HG03108 (cell line): ENCODE results near the gene STIM1.

Source experiments
- ATAC-seq: cut with Tn5 transposase; IDR thresholded peaks from one replicate; pipeline ENCODE4 v1.9.1; 2021; ENCODE audit warnings: moderate library complexity; ENCODE audit not compliant: unreplicated experiment

STIM1 gene

DNA sequence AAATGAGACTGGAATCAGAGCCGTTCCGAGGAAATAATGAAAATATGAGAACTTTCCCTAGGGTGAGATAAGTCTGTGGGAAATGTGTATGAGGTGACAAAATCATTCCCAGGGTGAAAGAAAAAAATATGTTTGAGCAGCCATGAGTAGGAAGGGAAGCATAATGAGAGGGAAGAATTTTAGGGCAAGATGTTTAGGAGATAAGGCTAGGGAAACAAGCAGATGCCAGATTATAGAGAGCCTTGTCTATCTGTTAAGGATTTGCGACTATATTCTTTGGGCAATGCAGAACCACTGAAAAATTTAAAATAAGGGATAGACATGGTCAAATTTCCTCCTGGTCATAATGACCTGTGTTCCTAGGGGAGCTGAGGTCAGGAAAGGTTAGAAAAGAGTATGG is 54.4 kb downstream of the STIM1 start:
- ATAC-seq, result no peak

DNA sequence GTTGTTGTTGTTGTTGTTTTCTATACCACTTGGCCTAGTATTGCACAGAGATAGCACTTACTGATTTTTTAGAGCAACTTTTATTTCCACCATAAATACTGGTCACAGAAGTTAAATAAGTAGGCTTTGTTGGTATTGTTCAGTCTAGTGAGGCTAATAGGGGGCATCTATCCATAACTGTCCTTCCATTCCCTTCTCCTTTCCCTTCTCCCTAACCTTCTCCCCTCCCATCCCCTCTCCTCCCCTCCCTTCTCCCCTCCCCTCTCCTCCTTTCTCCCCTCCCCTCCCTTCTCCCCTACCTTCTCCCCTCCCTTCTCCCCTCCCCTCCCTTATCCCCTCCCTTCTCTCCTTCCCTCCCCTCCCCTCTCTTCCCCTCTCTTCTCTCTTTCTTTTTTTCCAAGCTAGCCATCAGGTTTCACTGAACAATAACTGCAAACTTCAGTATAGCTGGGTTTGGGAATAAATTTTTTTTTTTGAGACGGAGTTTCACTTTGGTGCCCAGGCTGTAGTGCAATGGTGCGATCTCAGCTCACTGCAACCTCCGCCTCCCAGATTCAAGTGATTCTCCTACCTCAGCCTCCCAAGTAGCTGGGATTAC is 56.5 kb downstream of the STIM1 start:
- ATAC-seq, result no peak

GRCh38 chr11:3913921-3914320 is 58.5 kb downstream of the STIM1 start:
- ATAC-seq, result no peak

- ATAC-seq, result no peak
Observed at GRCh38 chr11:3914805-3915204, 59.3 kb downstream of the STIM1 start.

- no peak for ATAC-seq
Observed at GRCh38 chr11:3916962-3917361, 61.5 kb downstream of the STIM1 start.

GRCh38 chr11:3920148-3920852 is 64.8 kb downstream of the STIM1 start:
- no peak for ATAC-seq

GRCh38 chr11:3922056-3922455 is 66.6 kb downstream of the STIM1 start:
- ATAC-seq, result no peak

DNA sequence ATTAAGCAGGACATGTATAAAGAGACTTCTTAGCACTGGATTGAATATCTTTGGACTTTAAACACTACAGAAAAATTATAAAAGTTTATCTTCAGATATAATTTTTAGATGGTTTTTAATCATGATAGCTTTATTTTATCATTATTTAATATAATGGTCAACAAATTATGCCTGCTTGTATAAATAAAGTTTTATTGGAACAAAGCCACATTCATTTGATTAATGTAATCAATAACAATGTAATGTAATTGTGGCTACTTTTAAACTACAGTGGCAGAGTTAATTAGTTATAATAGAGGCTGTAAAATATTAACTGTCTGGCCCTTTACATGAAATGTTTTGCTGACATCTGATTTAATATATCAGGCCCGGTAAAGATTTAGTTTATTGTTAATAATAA is 70.0 kb downstream of the STIM1 start:
- no peak for ATAC-seq

GRCh38 chr11:3926458-3927095 is 71.1 kb downstream of the STIM1 start:
- ATAC-seq, result no peak

DNA sequence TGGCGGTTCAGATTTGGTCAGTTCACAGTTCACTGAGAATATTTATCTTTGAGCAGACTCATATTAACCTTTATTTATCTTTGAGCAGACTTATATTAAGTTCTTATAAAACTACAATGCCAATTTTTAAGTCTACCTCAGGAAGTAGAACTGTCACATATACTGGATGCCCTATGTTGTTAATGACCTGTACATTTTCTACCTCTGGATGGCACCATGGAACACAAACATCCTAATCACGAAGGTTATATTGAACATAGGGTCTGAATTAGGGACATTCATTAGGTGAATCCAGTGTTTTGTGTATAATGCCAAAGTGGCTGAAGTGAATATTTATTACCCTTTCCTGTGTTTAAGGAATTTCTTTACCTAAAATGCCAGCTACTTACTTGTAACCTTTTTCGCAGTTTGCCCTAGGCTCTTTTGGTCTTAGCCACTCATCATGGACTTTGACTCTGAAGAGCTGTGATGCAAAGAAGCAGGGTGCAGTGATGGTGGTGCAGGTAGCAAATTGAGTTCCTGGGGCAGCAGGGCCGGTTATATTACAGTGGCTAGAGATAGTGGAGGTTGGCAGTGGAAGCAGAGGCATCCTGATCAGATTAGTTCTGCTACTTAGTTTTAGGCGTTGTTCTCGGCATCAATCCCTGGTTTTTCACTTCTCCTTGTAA is 71.8 kb downstream of the STIM1 start:
- ATAC-seq, result no peak

DNA sequence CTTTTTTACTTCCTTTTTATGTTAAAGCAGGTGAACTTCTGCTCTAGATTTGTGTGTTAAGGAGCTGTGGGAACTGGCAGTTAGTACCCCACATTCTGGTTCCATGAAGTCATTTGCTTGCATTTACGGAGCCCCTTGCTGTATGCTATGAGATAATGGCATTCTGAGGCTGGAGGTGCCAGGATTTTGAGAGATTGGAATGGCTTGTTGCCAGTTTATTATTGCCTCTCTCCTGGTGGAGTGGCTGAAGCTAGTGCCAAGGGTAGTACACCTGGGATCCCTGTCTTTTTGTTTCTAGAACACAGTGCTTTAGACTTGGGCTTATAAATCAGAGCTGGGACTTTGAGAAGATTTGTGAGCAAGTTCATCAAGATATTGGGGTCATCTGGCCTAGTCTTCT is 73.8 kb downstream of the STIM1 start:
- ATAC-seq, result no peak

DNA sequence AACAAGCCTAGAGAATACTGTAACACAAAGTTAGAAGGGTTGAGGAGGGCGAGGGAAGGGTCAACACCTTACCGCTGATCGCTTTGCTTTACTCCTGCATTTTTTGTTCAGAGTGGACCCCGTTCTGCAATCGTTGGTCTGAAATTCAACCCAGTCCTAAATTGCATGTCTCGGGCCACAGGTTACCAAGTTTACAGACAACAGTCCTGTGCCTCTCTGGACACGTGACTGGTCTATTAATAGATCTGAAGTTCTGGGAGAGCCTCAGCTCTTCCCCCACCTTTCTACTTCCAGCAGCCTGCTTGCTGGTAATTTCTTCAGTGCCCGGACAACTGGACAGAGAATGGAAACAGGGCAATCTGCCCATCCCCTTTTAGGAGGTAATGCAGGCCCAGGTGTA is 74.2 kb downstream of the STIM1 start:
- no peak for ATAC-seq

- ATAC-seq, result no peak
Observed at GRCh38 chr11:3932698-3933097, 77.2 kb downstream of the STIM1 start.

DNA sequence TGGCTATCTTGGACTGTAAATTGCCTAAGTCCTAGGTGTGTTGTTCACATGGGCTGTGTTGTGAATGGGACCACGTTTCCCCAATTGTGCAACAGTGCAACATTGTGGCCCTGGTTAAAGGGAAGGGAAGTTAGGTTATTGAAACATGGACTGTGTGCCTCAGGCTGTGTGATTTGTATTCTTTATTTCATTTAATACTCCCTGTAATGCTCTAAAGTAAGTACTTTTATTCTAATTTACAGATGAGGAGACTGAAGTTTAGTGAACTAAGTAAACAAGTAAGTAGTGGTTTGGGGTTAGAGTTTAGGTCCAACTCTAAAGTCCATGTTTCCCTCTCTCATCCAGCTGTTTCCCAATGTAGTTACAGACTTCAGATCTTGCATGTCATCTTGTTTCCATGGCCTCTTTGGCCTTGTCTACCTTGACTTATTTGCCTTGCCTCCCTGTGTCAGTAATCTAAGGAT is 77.7 kb downstream of the STIM1 start:
- ATAC-seq, result no peak

- no peak for ATAC-seq
Observed at GRCh38 chr11:3934658-3935057, 79.2 kb downstream of the STIM1 start.

GRCh38 chr11:3936517-3936916 is 81.1 kb downstream of the STIM1 start:
- no peak for ATAC-seq

GRCh38 chr11:3939211-3939610 is 83.7 kb downstream of the STIM1 start:
- no peak for ATAC-seq

GRCh38 chr11:3939651-3940190 is 84.3 kb downstream of the STIM1 start:
- no peak for ATAC-seq

GRCh38 chr11:3942160-3942955 is 86.9 kb downstream of the STIM1 start:
- no peak for ATAC-seq

- ATAC-seq, result no peak
Observed at GRCh38 chr11:3942956-3943497, 87.6 kb downstream of the STIM1 start.
